Thymus (tissue), 2 donors: ENCODE measurements around the gene TMEM181. TPM values are rescaled to one million over a fixed set of nuclear protein-coding genes. Genes with fewer than 3 reads are reported as not detected.

Experiments
- polyA plus RNA-seq: library from polyadenylated mRNA; stranded (reverse); fragments of 200-250 nt; gene quantifications from one replicate; pipeline ENCODE4 v1.2.3, GENCODE V29; 2013
- total RNA-seq: library from RNA; stranded (reverse); fragments of 120-200 nt; gene quantifications from one replicate; pipeline ENCODE4 v1.2.4, GENCODE V29; 2013
- donor health status: healthy.

The TMEM181 gene
- total and polyA plus RNA-seq, 2 donors, result 8.6 to 21.0 TPM

Other genes with a start within 250 kb of the TMEM181 start
- gene TULP4, start 247.6 kb upstream of the TMEM181 start, total RNA-seq, result 57.1 TPM
- gene TULP4, start 247.6 kb upstream of the TMEM181 start, polyA plus RNA-seq, result 5.9 TPM
- gene DYNLT1, start 84.7 kb downstream of the TMEM181 start, total RNA-seq, result 46.1 TPM
- 248 TPM for gene DYNLT1, start 84.7 kb downstream of the TMEM181 start, polyA plus RNA-seq
- gene SYTL3, start 90.0 kb downstream of the TMEM181 start, total RNA-seq, result 22.6 TPM
- 109 TPM for gene SYTL3, start 90.0 kb downstream of the TMEM181 start, polyA plus RNA-seq